IMR-90 (cell line): ENCODE results near the gene GLIS1.

ENCODE experiments used
- BHLHE40 ChIP-seq: fragments of 150-350 bp; IDR thresholded peaks from 2 replicates; pipeline ENCODE4 v1.6.1; 2016; ENCODE audit warnings: mild to moderate bottlenecking, low read depth, low read length
- CTCF ChIP-seq: conservative IDR thresholded peaks from 2 replicates; pipeline ENCODE4 v1.5.1; 2012; ENCODE audit warnings: mild to moderate bottlenecking, low read depth, low read length, improper control_type of control experiment
- ELK1 ChIP-seq: fragments of 150-350 bp; IDR thresholded peaks from 2 replicates; pipeline ENCODE4 v1.6.1; 2016; ENCODE audit warnings: low read depth, mild to moderate bottlenecking, low read length, moderate library complexity, borderline replicate concordance
- FOS ChIP-seq: fragments of 150-350 bp; IDR thresholded peaks from 2 replicates; pipeline ENCODE4 v1.6.1; 2016; ENCODE audit warnings: low read depth, low read length
- POLR2A ChIP-seq: IDR thresholded peaks from 2 replicates; pipeline ENCODE4 v1.6.1; 2012; ENCODE audit warnings: mild to moderate bottlenecking, low read depth, low read length
- RAD21 ChIP-seq: IDR thresholded peaks from 2 replicates; pipeline ENCODE4 v1.6.1; 2012; ENCODE audit warnings: low read length, improper control_type of control experiment
- USF2 ChIP-seq: fragments of 150-350 bp; IDR thresholded peaks from 2 replicates; pipeline ENCODE4 v1.6.1; 2017; ENCODE audit warnings: mild to moderate bottlenecking, antibody characterized with exemption, low read length, low read depth

GRCh38 chr1:53562291-53562980, 176.5 kb downstream of the GLIS1 start:
- TF ChIP-seq CTCF (no peak), FOS (no peak), POLR2A (no peak), USF2 (no peak), ELK1 (no peak), RAD21 (no peak), BHLHE40 (no peak)
